Naive thymus-derived CD8-positive, alpha-beta T cell (primary cell): ENCODE data around the gene STK11. TPM values are rescaled to one million over a fixed set of nuclear protein-coding genes. Genes with fewer than 3 reads are reported as not detected.

Source experiments
- polyA plus RNA-seq, 3 donors: library from polyadenylated mRNA; unstranded; fragments of 300-500 nt; fragmentation: Illumina TruSeq; gene quantifications; one replicate each; pipeline ENCODE4 v1.2.3, GENCODE V29; 2021
- total RNA-seq, 8 experiments: library from RNA in 2 of 8; stranded (reverse) in 2 of 8; gene quantifications; one replicate each; pipeline ENCODE4 v1.2.3 and lab custom pipeline; 2021 to 2026

The STK11 gene
- total and polyA plus RNA-seq, 5 experiments from 2014 or later = 12.3 to 96.0 (median 43.9) TPM

Other genes with a start within 250 kb of the STK11 start
- 10 to 100 TPM; 50.6 to 54.1 TPM for gene WDR18, start 221.4 kb upstream of the STK11 start, total RNA-seq
- 10 to 100 TPM; 51.2 to 72.7 (median 64.1) TPM for gene WDR18, start 221.4 kb upstream of the STK11 start, polyA plus RNA-seq
- gene GRIN3B, start 205.4 kb upstream of the STK11 start, total RNA-seq = not detected
- gene GRIN3B, start 205.4 kb upstream of the STK11 start, polyA plus RNA-seq = not detected
- gene TMEM259, start 184.7 kb upstream of the STK11 start, total RNA-seq = 100 to 1,000 TPM; 331 to 365 TPM
- 10 to 100 TPM; 37.9 to 77.0 (median 52.0) TPM for gene TMEM259, start 184.7 kb upstream of the STK11 start, polyA plus RNA-seq
- gene RNU6-2, start 184.3 kb upstream of the STK11 start, total RNA-seq = not detected
- gene RNU6-2, start 184.3 kb upstream of the STK11 start, polyA plus RNA-seq = not detected
- gene CNN2, start 179.2 kb upstream of the STK11 start, total RNA-seq = 100 to 1,000 TPM; 211 to 216 TPM
- 100 to 1,000 TPM; 498 to 693 (median 515) TPM for gene CNN2, start 179.2 kb upstream of the STK11 start, polyA plus RNA-seq
- gene ABCA7, start 165.7 kb upstream of the STK11 start, total RNA-seq = 100 to 1,000 TPM; 221 to 232 TPM
- 10 to 100 TPM in 1 of 3 donors, 1 to 10 TPM in 2; 4.2 to 14.4 (median 8.7) TPM for gene ABCA7, start 165.7 kb upstream of the STK11 start, polyA plus RNA-seq
- gene ARHGAP45, start 138.6 kb upstream of the STK11 start, total RNA-seq = 1,000 to 10,000 TPM; 1,025 to 1,060 TPM
- gene ARHGAP45, start 138.6 kb upstream of the STK11 start, polyA plus RNA-seq = 100 to 1,000 TPM; 261 to 681 (median 358) TPM
- gene POLR2E, start 110.4 kb upstream of the STK11 start, total RNA-seq = 10 to 100 TPM; 88.0 to 95.3 TPM
- 100 to 1,000 TPM; 159 to 233 (median 187) TPM for gene POLR2E, start 110.4 kb upstream of the STK11 start, polyA plus RNA-seq
- gene GPX4, start 101.8 kb upstream of the STK11 start, total RNA-seq = 100 to 1,000 TPM; 207 to 225 TPM
- gene GPX4, start 101.8 kb upstream of the STK11 start, polyA plus RNA-seq = 100 to 1,000 TPM; 370 to 465 (median 405) TPM
- gene SBNO2, start 31.5 kb upstream of the STK11 start, total RNA-seq = 10 to 100 TPM; 69.7 to 82.4 TPM
- gene SBNO2, start 31.5 kb upstream of the STK11 start, polyA plus RNA-seq = 1 to 10 TPM in 2 of 3 donors, under 1 TPM in 1; 0.68 to 2.3 (median 1.0) TPM
- gene CBARP, start 32.2 kb downstream of the STK11 start, total RNA-seq = not detected
- not detected for gene CBARP, start 32.2 kb downstream of the STK11 start, polyA plus RNA-seq
- gene ATP5F1D, start 36.0 kb downstream of the STK11 start, total RNA-seq = 10 to 100 TPM; 83.9 to 89.0 TPM
- 100 to 1,000 TPM; 214 to 264 (median 262) TPM for gene ATP5F1D, start 36.0 kb downstream of the STK11 start, polyA plus RNA-seq
- gene MIDN, start 42.8 kb downstream of the STK11 start, total RNA-seq = 10 to 100 TPM; 31.2 to 35.4 TPM
- gene MIDN, start 42.8 kb downstream of the STK11 start, polyA plus RNA-seq = 1 to 10 TPM; 1.1 to 8.2 (median 6.6) TPM
- gene CIRBP, start 63.6 kb downstream of the STK11 start, total RNA-seq = 100 to 1,000 TPM; 565 to 579 TPM
- 100 to 1,000 TPM; 204 to 273 (median 262) TPM for gene CIRBP, start 63.6 kb downstream of the STK11 start, polyA plus RNA-seq
- 10 to 100 TPM; 46.3 to 47.5 TPM for gene FAM174C, start 69.8 kb downstream of the STK11 start, total RNA-seq
- gene FAM174C, start 69.8 kb downstream of the STK11 start, polyA plus RNA-seq = 100 to 1,000 TPM in 1 of 3 donors, 10 to 100 TPM in 2; 66.7 to 104 (median 95.5) TPM
- gene EFNA2, start 80.1 kb downstream of the STK11 start, total RNA-seq = not detected
- not detected for gene EFNA2, start 80.1 kb downstream of the STK11 start, polyA plus RNA-seq
- 10 to 100 TPM; 65.3 to 74.3 TPM for gene NDUFS7, start 178.1 kb downstream of the STK11 start, total RNA-seq
- 100 to 1,000 TPM; 211 to 233 (median 215) TPM for gene NDUFS7, start 178.1 kb downstream of the STK11 start, polyA plus RNA-seq
- gene GAMT, start 195.8 kb downstream of the STK11 start, total RNA-seq = 10 to 100 TPM; 14.0 to 18.0 TPM
- gene GAMT, start 195.8 kb downstream of the STK11 start, polyA plus RNA-seq = 10 to 100 TPM; 29.4 to 33.6 (median 30.7) TPM
- 100 to 1,000 TPM; 166 TPM for gene DAZAP1, start 201.8 kb downstream of the STK11 start, total RNA-seq
- 1 to 10 TPM; 5.9 to 8.5 (median 7.5) TPM for gene DAZAP1, start 201.8 kb downstream of the STK11 start, polyA plus RNA-seq
- gene RPS15, start 232.6 kb downstream of the STK11 start, total RNA-seq = 1,000 to 10,000 TPM; 1,886 to 1,928 TPM
- 1,000 to 10,000 TPM; 3,438 to 4,304 (median 3,489) TPM for gene RPS15, start 232.6 kb downstream of the STK11 start, polyA plus RNA-seq
- gene APC2, start 244.3 kb downstream of the STK11 start, total RNA-seq = under 1 TPM; 0.08 to 0.29 TPM
- gene APC2, start 244.3 kb downstream of the STK11 start, polyA plus RNA-seq = not detected